MM.1S (cell line): ENCODE measurements around the gene SQSTM1.

Experiments used
- DNase-seq: peaks from one replicate; pipeline ENCODE4 v3.0.0-alpha.2; 2015
- H2AFZ ChIP-seq: fragments of 300-600 bp; sonication (generic); 2 replicates; pipeline ENCODE4 v1.6.0; 2016; ENCODE audit warnings: antibody characterized with exemption, low read length
- H3F3A ChIP-seq: fragments of 300-600 bp; sonication (generic); 2 replicates; pipeline ENCODE4 v1.6.1; 2016; ENCODE audit warnings: mild to moderate bottlenecking, antibody characterized with exemption, low read length, moderate library complexity, mixed read lengths; ENCODE audit not compliant: insufficient read depth
- H3K27ac ChIP-seq: fragments of 300-600 bp; sonication (generic); 2 replicates; pipeline ENCODE4 v1.5.1; 2016; ENCODE audit warnings: mild to moderate bottlenecking, low read length
- H3K27me3 ChIP-seq: fragments of 300-600 bp; sonication (generic); replicated peaks from 2 replicates; pipeline ENCODE4 v1.6.0; 2016; ENCODE audit warnings: low read length; ENCODE audit not compliant: insufficient read depth
- H3K36me3 ChIP-seq: fragments of 300-600 bp; sonication (generic); replicated peaks from 2 replicates; pipeline ENCODE4 v1.6.1; 2016; ENCODE audit warnings: mild to moderate bottlenecking, low read length, mixed read lengths; ENCODE audit not compliant: insufficient read depth
- H3K4me1 ChIP-seq: fragments of 300-600 bp; sonication (generic); 2 replicates; pipeline ENCODE4 v1.6.1; 2016; ENCODE audit warnings: low read length, mixed read lengths
- H3K4me2 ChIP-seq: fragments of 300-600 bp; sonication (generic); 2 replicates; pipeline ENCODE4 v1.6.0; 2016; ENCODE audit warnings: low read depth, low read length
- H3K4me3 ChIP-seq: fragments of 300-600 bp; sonication (generic); 2 replicates; pipeline ENCODE4 v1.5.1; 2016; ENCODE audit warnings: low read length, mixed read lengths
- H3K79me2 ChIP-seq: fragments of 300-600 bp; sonication (generic); 2 replicates; pipeline ENCODE4 v1.6.1; 2016; ENCODE audit warnings: mixed run types, low read length, mixed read lengths
- H3K9ac ChIP-seq: fragments of 300-600 bp; sonication (generic); 2 replicates; pipeline ENCODE4 v1.6.1; 2016; ENCODE audit warnings: low read length, mixed read lengths
- H3K9me2 ChIP-seq: fragments of 300-600 bp; sonication (generic); replicated peaks from 2 replicates; pipeline ENCODE4 v1.6.1; 2016; ENCODE audit warnings: mild to moderate bottlenecking, low read length, mixed read lengths; ENCODE audit not compliant: insufficient read depth
- H3K9me3 ChIP-seq: fragments of 300-600 bp; sonication (generic); replicated peaks from 2 replicates; pipeline ENCODE4 v1.6.1; 2016; ENCODE audit warnings: mild to moderate bottlenecking, low read length, mixed read lengths; ENCODE audit not compliant: insufficient read depth
- H4K20me1 ChIP-seq: fragments of 300-600 bp; sonication (generic); 2 replicates; pipeline ENCODE4 v1.6.1; 2016; ENCODE audit warnings: mild to moderate bottlenecking, low read length, moderate library complexity, mixed read lengths; ENCODE audit not compliant: insufficient read depth
- EZH2 ChIP-seq: fragments of 300-600 bp; sonication (generic); optimal IDR thresholded peaks from 2 replicates; pipeline ENCODE3; 2017; ENCODE audit warnings: low read depth, mild to moderate bottlenecking, antibody characterized with exemption, low read length, mixed read lengths
- EZH2phosphoT487 ChIP-seq: fragments of 300-600 bp; sonication (generic); IDR thresholded peaks from 2 replicates; pipeline ENCODE4 v1.6.1; 2018; ENCODE audit warnings: antibody characterized with exemption, low read length
- TF ChIP-seq, protein P1 (sequence below): fragments of 300-600 bp; sonication (generic); IDR thresholded peaks from 2 replicates; pipeline ENCODE4 v1.5.1; 2016; ENCODE audit warnings: antibody characterized with exemption, low read length, mixed read lengths

The SQSTM1 gene

DNA sequence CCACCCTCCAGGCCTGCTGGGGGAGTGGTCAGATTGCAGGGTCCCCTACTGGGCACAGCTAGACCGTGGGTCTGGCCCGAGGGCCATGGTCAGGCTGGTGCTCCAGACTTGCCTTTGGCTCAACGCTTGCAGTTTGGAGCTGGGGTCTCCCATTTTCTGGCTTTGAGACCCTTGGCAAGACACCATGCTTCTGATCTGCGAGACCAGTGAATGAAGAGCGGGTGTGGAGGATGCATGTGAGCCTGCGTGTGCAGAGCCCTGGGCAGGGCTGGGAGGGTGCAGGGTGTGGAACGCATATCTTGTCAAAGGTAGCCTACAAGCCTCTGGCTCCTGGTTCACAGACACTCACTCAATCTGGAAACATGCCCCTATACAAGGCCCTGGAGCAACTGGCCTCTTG lies 44.0 kb downstream of the SQSTM1 start:
- Histone ChIP-seq H3K9me3 (no peaks in the 10 kb centered on the region), H3K4me2 (no peak overlapping the region), H4K20me1 (no peaks in the 10 kb centered on the region), H3K27me3 (no peaks in the 10 kb centered on the region), H3K4me3 (no peak overlapping the region), H3K9me2 (no peaks in the 10 kb centered on the region), H3K4me1 (no peaks in the 10 kb centered on the region), H2AFZ (no peak overlapping the region), H3F3A (no peaks in the 10 kb centered on the region), H3K36me3 (no peaks in the 10 kb centered on the region), H3K27ac (no peak overlapping the region), H3K9ac (no peak overlapping the region), H3K79me2 (no peaks in the 10 kb centered on the region)
- no peak for DNase-seq
- TF ChIP-seq, protein P1, sequence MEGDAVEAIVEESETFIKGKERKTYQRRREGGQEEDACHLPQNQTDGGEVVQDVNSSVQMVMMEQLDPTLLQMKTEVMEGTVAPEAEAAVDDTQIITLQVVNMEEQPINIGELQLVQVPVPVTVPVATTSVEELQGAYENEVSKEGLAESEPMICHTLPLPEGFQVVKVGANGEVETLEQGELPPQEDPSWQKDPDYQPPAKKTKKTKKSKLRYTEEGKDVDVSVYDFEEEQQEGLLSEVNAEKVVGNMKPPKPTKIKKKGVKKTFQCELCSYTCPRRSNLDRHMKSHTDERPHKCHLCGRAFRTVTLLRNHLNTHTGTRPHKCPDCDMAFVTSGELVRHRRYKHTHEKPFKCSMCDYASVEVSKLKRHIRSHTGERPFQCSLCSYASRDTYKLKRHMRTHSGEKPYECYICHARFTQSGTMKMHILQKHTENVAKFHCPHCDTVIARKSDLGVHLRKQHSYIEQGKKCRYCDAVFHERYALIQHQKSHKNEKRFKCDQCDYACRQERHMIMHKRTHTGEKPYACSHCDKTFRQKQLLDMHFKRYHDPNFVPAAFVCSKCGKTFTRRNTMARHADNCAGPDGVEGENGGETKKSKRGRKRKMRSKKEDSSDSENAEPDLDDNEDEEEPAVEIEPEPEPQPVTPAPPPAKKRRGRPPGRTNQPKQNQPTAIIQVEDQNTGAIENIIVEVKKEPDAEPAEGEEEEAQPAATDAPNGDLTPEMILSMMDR: no peak
- TF ChIP-seq EZH2 (no peak), EZH2phosphoT487 (no peak)

DNA sequence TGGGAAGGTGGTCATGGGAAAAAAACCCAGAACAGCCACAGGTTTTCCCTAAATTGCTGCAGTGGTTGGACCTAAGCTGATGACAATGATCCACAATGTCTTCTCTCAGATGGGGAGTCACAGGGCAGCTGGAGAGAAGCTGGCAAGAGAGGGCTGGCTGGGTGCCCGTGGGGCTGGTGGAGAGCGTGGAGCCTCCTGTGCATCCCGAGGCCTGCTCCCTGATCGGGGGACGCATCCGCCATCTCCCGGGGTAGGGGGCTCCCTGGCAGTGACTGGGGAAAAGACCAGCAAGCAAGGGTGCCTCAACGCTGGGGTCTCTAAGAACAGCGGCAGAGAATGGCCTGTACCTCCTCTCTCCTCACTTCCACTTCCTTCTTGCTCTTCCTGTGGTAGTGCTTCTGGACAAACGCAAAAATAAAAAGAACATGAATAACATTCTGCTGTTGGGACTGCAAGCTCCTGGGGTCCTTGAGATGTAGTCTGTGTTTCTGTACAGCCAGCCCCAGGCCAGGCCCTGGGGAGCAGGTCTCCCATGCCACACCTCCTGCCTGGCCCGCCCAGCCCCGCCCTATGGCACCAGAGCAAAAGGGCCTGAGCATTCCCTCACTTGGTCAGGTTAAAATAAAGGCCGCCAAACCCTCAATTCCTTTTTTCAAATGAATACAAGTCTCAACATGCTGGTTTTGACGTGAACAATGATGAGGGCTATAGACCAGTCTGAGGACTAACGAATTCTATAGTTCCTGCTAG lies 45.0 kb downstream of the SQSTM1 start:
- Histone ChIP-seq H4K20me1 (no peaks in the 10 kb centered on the region), H3K9me3 (no peaks in the 10 kb centered on the region), H3K27ac (no peak overlapping the region), H3K36me3 (no peaks in the 10 kb centered on the region), H3K4me3 (no peak overlapping the region), H3K4me1 (no peaks in the 10 kb centered on the region), H3K27me3 (no peaks in the 10 kb centered on the region), H3K9me2 (no peaks in the 10 kb centered on the region), H3F3A (no peaks in the 10 kb centered on the region), H3K9ac (no peak overlapping the region), H3K4me2 (no peak overlapping the region), H2AFZ (no peak overlapping the region), H3K79me2 (no peaks in the 10 kb centered on the region)
- TF ChIP-seq, protein P1: no peak
- TF ChIP-seq EZH2phosphoT487 (no peak), EZH2 (no peak)
- DNase-seq: no peak

DNA sequence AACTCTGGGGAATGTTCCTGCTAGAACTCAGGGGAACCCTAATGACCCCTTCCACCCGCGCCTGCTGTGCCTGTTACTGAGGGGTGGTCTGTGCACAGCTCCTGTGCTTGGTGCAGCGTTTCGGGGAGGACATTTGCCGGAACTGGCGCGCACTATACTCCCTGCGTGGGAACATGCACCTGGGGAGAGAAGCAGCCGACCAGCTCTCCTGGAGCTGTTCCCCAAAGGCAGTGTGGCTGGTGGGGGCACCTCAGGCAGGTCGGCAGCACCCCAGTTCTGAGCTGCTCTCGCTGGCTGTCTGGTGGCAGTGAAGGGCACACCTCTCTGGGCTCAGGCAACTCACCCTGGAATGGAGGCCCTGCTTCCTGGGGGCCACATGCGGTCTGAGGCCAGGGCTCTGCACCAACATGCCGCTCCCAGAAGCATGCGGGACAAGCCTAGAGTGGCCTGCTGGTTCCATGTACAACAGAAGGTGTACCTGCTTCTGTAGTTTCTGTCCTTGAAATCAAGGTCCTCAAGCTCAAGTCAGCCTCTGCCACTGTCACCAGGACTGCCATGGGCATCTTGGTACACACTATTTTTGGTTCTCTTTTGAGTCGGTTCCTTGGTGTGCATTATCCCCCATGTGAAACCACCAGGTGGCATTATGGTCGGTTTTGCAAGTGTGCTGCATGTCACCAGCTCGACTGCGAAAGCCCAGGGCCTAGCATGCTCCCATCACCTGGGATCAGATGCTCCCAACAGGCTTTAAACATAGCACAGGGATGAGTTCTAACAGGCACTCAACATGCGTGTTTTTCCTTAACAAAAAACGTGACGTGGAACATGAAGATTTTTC lies 45.8 kb downstream of the SQSTM1 start:
- H3K9ac ChIP-seq: no peak overlapping the region
- no peak overlapping the region for H3K4me3 ChIP-seq
- H3F3A ChIP-seq: no peaks in the 10 kb centered on the region
- H3K27me3 ChIP-seq: no peaks in the 10 kb centered on the region
- no peaks in the 10 kb centered on the region for H3K9me2 ChIP-seq
- no peaks in the 10 kb centered on the region for H3K9me3 ChIP-seq
- H3K79me2 ChIP-seq: no peaks in the 10 kb centered on the region
- H3K36me3 ChIP-seq: no peaks in the 10 kb centered on the region
- peak; percentile 38 for DNase-seq
- no peak for TF ChIP-seq EZH2phosphoT487
- TF ChIP-seq, protein P1: peak; percentile 42
- H3K4me1 ChIP-seq: no peaks in the 10 kb centered on the region
- no peak overlapping the region for H3K27ac ChIP-seq
- H2AFZ ChIP-seq: no peak overlapping the region
- H4K20me1 ChIP-seq: no peaks in the 10 kb centered on the region
- H3K4me2 ChIP-seq: no peak overlapping the region
